GM19240 (cell line): Measurements from ENCODE around the gene HBS1L.

Experiments
- DNase-seq: peaks from one replicate; pipeline ENCODE4 v3.0.0; 2011; ENCODE audit warnings: low spot score; ENCODE audit not compliant: insufficient read length

Gene HBS1L

GRCh38 chr6:135002229-135002844 is 52.3 kb downstream of the HBS1L start:
- DNase-seq, result no peak

- DNase-seq, result no peak
Observed at GRCh38 chr6:134999107-134999506, 55.5 kb downstream of the HBS1L start.

- DNase-seq, result no peak
Observed at GRCh38 chr6:134997133-134997995, 57.3 kb downstream of the HBS1L start.

- no peak for DNase-seq
Observed at GRCh38 chr6:134995536-134995935, 59.1 kb downstream of the HBS1L start.

GRCh38 chr6:134994431-134994830 is 60.2 kb downstream of the HBS1L start:
- no peak for DNase-seq

- DNase-seq, result no peak
Observed at GRCh38 chr6:134992155-134992554, 62.5 kb downstream of the HBS1L start.

GRCh38 chr6:134990262-134990661 is 64.4 kb downstream of the HBS1L start:
- no peak for DNase-seq

- DNase-seq, result no peak
Observed at GRCh38 chr6:134984821-134985220, 69.8 kb downstream of the HBS1L start.

- DNase-seq, result no peak
Observed at GRCh38 chr6:134983823-134984222, 70.8 kb downstream of the HBS1L start.

GRCh38 chr6:134982161-134982560 is 72.5 kb downstream of the HBS1L start:
- DNase-seq, result no peak

- no peak for DNase-seq
Observed at GRCh38 chr6:134980846-134981245, 73.8 kb downstream of the HBS1L start.

- DNase-seq, result no peak
Observed at GRCh38 chr6:134979142-134979541, 75.5 kb downstream of the HBS1L start.

GRCh38 chr6:134974370-134974769 is 80.3 kb downstream of the HBS1L start:
- no peak for DNase-seq

GRCh38 chr6:134967711-134968110 is 86.9 kb downstream of the HBS1L start:
- DNase-seq, result no peak

- DNase-seq, result no peak
Observed at GRCh38 chr6:134964451-134965203, 90.0 kb downstream of the HBS1L start.

- no peak for DNase-seq
Observed at GRCh38 chr6:134962421-134962820, 92.2 kb downstream of the HBS1L start.

GRCh38 chr6:134961366-134961765 is 93.3 kb downstream of the HBS1L start:
- no peak for DNase-seq

GRCh38 chr6:134959603-134960002 is 95.0 kb downstream of the HBS1L start:
- DNase-seq, result no peak

GRCh38 chr6:134956676-134957075 is 97.9 kb downstream of the HBS1L start:
- DNase-seq, result no peak

GRCh38 chr6:134956032-134956431 is 98.6 kb downstream of the HBS1L start:
- DNase-seq, result no peak

GRCh38 chr6:134954272-134955000 is 100.2 kb downstream of the HBS1L start:
- DNase-seq, result no peak
